Stimulated activated CD4-positive, alpha-beta T cell treated with anti-CD3 and anti-CD28 coated beads, TNF-alpha, amount 100 ng/mL, for 24 hours (primary cell): Measurements from ENCODE around the gene SUB1.
"Not testable (repeated sequence)": the region's sequence is repeated elsewhere in the genome, so short reads cannot be mapped to it uniquely, and the experiment has no call there.

Source experiments
- DNase-seq, 3 experiments: peaks; one replicate each; pipeline ENCODE4 v3.0.0-alpha.2; 2020; ENCODE audit warnings: low read depth in 3 of 3

SUB1 gene

GRCh38 chr5:32585446-32586275 lies at the start of gene SUB1:
TSS of gene SUB1 (plus strand) at chr5:32585557. CDS start at chr5:32588513, 2,956 bp downstream.
- peak; percentile 85 to 93 (median 87) for DNase-seq

- DNase-seq, result no peak
Observed at GRCh38 chr5:32536246-32536645, 49.1 kb upstream of the SUB1 start.

- not testable (repeated sequence) for DNase-seq
Observed at GRCh38 chr5:32537437-32538029, 47.8 kb upstream of the SUB1 start.

- DNase-seq, result peak in 1 of 3 experiments; percentile 40
Observed at GRCh38 chr5:32538031-32538547, 47.3 kb upstream of the SUB1 start.

GRCh38 chr5:32539981-32540845 lies 45.1 kb upstream of the SUB1 start:
- no peak for DNase-seq

- no peak for DNase-seq
Observed at GRCh38 chr5:32541241-32541640, 44.1 kb upstream of the SUB1 start.

- peak in 1 of 3 experiments; percentile 16 for DNase-seq
Observed at GRCh38 chr5:32542216-32543059, 42.9 kb upstream of the SUB1 start.

- DNase-seq, result no peak
Observed at GRCh38 chr5:32543291-32543690, 42.1 kb upstream of the SUB1 start.

GRCh38 chr5:32545102-32545800 lies 40.1 kb upstream of the SUB1 start:
- DNase-seq, result no peak

GRCh38 chr5:32551194-32551593 lies 34.2 kb upstream of the SUB1 start:
- no peak for DNase-seq

GRCh38 chr5:32551865-32552264 lies 33.5 kb upstream of the SUB1 start:
- no peak for DNase-seq

GRCh38 chr5:32552491-32552890 lies 32.9 kb upstream of the SUB1 start:
- DNase-seq, result not testable (repeated sequence)

- DNase-seq, result no peak
Observed at GRCh38 chr5:32552936-32553335, 32.4 kb upstream of the SUB1 start.

GRCh38 chr5:32554181-32554780 lies 31.1 kb upstream of the SUB1 start:
- not testable (repeated sequence) for DNase-seq

- DNase-seq, result not testable (repeated sequence)
Observed at GRCh38 chr5:32556543-32556942, 28.8 kb upstream of the SUB1 start.

GRCh38 chr5:32559411-32559810 lies 25.9 kb upstream of the SUB1 start:
- no peak for DNase-seq

- no peak for DNase-seq
Observed at GRCh38 chr5:32559921-32560320, 25.4 kb upstream of the SUB1 start.

GRCh38 chr5:32562056-32562455 lies 23.3 kb upstream of the SUB1 start:
- DNase-seq, result no peak

- no peak for DNase-seq
Observed at GRCh38 chr5:32562843-32563242, 22.5 kb upstream of the SUB1 start.

- DNase-seq, result no peak
Observed at GRCh38 chr5:32563614-32564013, 21.7 kb upstream of the SUB1 start.
